Left ventricle myocardium superior (tissue), 1 donor: Measurements from ENCODE around the gene KLK15. TPM values are rescaled to one million over a fixed set of nuclear protein-coding genes. Genes with fewer than 3 reads are reported as not detected.

Experiments used
- ATAC-seq: fragments of 200-7000 bp; cut with Tn5 transposase; one replicate; pipeline ENCODE4 v1.9.1; 2020; ENCODE audit warnings: mild to moderate bottlenecking, moderate library complexity
- DNase-seq: peaks from one replicate; pipeline ENCODE4 v3.0.0-alpha.2; 2020
- intact Hi-C: fragments of 100-400 bp; cut with micrococcal nuclease; formaldehyde crosslinking; loops from one replicate; pipeline ENCODE4 v1.11.0; 2022
- total RNA-seq: library from RNA; stranded (reverse); fragmentation: NEBNext Ultra II Directional; extraction: Animal tissue kit (Norgen Biotek cat#: 25700); gene quantifications from one replicate; pipeline ENCODE4 v1.2.1, GENCODE V29; 2021
- donor health status: DM: no; HTN: yes; CAD: no; lungs with severe emphysema.

KLK15 gene
- total RNA-seq, 1 donor from 2014 or later: not detected

DNA sequence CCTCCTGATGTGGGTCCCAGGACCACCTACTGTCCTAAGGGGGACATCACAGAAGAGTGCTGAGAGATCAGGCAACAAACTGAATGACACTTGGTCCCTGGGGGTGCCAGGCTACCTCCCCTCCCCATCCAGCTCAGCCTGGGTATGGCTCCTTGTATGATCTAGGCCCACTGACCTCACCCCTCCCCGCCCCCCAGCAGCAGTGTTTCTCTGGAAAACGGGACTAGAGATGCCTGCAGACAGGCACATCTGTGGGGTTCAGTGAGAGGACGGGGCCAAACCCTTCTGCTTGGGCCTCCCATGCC, 33.9 kb downstream of the KLK15 start:
- ATAC-seq (no peak), DNase-seq (no peak)
- intact Hi-C loops: no loop called here

DNA sequence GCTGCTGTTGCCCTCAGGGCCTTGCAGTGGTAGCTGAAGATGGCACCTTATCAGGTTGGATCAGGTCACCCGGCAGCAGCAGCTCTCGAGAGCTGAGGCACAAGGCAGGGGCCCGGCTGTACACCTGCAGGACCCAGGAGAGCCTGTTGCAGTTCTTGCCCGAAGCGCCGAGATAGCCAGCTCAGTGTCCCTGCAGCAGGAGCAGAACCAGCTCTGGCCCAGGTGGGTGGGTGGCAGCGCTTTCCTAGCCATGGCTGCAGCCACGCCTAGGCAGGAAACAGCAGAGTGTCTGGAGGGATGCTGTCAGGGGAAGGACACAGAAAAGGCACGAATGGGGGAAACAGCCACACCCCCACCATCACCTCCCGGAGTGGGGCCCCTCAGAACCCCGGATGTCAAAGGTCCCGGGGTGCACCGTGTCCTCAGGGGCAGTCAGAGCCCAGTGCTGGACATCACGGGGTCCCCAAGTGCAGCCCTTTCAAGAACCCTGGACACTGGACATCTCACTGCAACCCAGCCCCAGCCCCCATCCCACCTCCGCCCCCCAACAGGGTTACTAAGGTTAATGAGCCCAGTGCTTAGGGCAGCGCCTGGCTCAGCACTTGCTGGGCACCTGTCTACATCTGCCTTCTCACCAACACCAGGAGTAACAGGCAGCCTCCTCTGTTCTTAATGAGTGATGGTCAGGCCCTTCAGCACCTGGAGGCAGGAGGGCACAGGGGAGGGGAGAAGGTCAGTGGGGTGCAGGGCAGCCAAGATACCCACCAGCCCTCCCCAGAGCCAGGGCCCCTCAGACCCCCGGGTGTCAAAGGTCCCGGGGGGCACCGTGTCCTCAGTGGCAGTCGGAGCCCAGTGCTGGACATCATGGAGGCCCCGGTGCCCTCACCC, 34.5 kb downstream of the KLK15 start:
- DNase-seq (no peak), ATAC-seq (no peak)
- intact Hi-C loops: no loop called here

DNA sequence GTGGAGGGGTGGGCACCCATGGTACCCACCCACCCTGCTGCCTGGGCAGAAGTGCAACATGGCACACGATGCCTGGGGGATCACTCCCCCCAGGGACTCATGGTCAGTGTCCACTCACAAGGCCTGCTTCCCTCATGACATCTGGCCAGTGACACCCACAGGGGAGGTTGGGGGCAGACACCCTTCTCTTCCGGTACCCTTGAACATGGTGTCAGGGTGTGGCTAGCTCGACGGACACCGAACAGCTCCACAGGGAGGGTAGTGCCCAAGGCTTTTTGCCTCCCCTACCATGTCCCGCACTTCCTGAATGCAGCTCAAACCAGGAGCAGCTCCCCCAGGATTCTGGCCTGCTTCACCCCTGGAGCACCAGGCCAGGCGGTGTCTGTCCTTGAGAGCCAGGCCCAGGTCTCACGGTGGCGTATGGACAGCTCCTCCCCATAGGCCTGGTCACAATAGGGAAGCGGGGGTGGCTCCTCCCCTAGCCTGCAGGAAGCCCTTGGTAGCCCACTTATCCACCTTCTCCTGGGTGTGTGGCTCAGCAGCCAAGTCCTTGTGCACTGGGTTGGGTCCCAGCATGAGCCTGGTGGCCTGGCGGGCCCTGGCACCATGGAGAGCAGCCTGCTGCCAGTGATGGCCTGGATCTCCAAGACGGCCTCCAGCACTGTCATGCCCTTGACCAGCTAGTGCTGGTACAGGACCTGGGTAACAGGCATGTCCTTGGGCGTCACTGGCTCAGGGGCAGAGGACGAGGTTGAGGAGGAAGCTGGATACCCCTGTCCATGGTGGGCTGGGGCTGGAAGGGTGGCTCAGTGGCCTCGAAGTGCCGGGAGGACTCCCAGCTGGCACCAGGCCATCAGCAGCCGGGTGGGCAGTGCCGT, 35.4 kb downstream of the KLK15 start:
- DNase-seq (no peak), ATAC-seq (no peak)
- intact Hi-C loops: no loop called here

DNA sequence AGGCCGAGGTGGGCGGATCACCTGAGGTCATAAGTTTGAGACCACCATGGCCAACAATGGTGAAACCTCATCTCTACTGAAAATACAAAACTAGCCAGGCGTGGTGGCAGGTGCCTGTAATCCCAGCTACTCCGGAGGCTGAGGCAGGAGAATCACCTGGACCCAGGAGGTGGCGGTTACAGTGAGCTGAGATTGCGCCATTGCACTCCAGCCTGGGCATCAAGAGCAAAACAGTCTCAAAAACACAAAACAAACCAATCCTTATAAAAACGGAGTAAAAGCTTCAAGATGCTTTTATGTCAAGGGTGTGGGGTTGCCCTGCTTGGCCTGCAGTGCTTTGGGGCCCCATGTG, 36.0 kb downstream of the KLK15 start:
- DNase-seq (no peak), ATAC-seq (no peak)
- intact Hi-C loops: no loop called here

DNA sequence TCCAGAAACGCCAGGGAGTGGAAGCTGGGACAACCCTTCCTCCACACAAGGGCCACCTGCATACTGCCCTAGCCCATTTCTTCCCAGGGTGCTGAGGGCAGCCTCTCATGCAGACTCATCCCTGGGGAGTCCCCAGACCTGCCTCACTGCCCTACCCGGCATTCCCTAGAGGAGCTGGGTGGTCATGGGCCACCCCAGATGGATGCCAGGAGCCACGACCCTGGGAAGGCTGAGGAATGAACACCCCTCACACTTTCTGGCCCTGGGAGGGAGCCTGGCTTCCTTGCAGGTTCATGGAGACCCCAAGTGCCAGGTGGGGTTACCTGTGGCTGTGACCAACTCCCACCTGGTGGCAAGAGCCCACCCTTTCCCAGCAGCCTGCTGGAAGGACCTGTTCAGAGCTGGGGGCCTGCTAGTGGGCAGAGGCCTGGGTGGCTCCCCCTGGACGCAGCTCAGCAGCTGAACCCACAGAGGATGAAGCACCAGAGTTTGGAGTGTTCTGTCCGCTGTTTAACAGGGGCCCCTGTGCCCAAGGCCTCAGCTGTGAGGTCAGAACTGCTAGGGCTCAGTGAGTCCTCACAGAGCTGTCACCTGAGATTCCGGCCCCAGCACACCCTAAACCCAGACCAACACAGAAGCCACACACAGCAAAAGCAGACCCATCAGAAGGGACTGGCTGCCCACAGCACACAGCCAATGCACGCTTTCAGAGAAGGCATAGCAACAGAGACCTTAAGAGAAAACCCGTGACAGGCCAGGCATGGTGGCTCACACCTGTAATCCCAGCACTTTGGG, 36.5 kb downstream of the KLK15 start:
- intact Hi-C loops: no loop called here
- no peak for DNase-seq
- ATAC-seq: no peak

DNA sequence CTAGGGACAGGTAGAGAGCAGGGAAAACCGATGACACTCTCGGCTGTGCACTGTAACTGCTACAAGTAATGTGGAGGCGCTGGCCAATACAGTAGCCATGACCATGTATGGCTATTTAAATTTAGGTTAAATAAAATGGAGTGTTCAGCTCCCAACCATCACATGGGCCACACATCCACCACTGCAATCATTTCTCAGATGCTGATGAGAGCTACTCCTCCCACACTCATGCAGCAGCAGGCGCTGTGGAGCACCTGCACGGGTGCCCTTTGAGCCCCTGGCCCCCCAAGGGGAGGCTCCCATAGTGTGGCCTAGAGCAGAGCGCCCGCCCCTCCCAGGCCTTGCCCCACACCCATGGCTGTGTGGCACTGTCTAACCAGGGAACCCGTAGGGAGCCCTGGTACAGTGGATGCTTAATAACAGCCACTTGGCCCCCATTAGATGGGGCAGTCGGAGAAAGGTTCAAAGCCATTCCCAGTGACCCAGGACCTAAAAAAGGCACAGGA, 37.2 kb downstream of the KLK15 start:
- no peak for ATAC-seq
- DNase-seq: no peak
- intact Hi-C loops: no loop called here

DNA sequence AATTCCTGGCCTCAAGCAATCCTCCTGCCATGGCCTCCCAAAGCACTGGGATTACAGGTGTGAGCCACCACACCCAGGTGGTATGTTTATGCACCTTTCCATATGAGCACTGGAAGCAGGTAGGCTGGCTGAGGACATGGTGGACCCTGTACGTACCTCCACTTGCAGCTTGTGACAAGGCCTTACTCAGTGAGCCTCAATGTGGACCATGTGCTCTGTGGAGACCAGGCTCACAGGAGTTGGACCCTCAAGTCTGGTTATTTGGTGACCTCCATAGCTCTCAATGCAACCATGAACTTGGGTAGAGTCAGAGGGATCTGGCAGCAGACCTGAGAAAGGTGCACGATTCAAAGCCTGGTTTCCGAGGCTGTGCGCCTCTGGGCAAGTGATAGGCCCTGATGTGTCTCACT, 37.7 kb downstream of the KLK15 start:
- intact Hi-C loops: no loop called here
- no peak for DNase-seq
- ATAC-seq: no peak

DNA sequence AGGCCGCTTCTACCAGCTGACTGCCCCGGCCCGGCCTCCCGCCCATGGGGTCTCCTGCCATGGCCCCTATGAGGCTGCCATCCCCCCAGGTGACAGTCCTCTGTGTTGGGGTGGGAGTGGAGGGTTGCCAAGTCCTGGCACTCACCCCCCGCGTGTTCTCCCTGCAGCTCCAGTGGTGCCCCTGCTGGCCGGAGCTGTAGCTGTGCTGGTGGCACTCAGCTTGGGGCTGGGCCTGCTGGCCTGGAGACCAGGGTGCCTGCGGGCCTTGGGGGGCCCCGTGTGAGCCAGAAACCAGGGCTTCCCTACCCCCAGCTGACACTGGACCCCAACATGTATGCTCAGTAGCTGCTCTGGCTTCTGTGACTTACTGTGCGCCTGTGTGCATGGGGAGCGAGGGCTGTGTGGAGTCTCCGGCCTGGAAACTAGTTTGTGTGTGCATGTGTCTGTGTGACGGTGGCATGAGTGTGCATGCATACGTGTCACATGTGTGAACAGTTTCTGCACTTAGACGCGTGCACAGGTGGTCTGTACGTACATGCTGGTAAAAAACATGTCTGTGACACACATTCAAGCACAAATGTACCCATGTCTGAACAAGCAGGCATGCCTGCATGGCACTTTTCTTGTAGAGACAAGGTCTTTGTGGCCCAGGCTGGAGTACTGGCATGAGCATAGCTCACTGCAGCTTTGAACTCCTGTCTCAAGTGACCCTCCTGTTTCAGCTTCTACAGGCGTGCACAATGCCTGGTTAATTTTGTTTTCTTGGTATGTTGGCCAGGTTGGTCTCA, 38.3 kb downstream of the KLK15 start:
- intact Hi-C loops: no loop called here
- no peak for DNase-seq
- ATAC-seq: no peak

DNA sequence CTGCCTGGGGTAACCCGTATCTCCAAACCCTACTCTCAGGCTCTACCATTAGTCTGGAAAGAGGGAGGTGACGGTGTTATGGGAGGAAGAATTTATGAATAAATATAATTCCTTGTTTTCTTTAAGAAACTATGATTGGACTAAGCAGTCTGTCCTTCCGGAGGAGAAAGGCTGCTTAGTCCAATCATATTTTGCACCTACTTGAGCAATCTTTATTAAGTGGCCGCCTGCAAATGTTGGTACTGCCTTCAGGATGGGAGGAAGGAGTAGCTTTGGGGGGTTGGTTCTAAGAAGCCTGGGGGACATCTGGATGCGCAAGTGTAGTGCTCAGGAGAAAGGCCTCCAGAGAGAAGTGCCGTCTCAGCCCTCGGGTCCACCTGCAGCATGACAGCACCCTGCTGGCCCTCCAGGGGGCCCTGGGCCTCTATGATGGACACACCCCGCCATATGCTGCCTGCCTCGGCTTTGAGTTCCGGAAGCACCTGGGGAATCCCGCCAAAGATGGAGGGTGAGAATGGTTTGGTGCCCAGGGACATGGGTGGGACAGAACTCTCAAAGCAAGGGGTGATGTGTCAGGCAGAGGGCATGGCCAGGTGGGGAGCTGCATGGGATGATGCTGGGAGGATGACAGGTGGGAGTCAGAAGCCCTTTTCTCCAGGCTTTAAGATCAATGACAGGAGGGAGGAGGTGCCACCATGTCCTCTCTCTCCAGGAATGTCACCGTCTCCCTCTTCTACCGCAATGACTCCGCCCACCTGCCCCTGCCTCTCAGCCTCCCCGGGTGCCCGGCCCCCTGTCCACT, 39.1 kb downstream of the KLK15 start:
- no peak for DNase-seq
- intact Hi-C loops: no loop called here
- ATAC-seq: no peak

DNA sequence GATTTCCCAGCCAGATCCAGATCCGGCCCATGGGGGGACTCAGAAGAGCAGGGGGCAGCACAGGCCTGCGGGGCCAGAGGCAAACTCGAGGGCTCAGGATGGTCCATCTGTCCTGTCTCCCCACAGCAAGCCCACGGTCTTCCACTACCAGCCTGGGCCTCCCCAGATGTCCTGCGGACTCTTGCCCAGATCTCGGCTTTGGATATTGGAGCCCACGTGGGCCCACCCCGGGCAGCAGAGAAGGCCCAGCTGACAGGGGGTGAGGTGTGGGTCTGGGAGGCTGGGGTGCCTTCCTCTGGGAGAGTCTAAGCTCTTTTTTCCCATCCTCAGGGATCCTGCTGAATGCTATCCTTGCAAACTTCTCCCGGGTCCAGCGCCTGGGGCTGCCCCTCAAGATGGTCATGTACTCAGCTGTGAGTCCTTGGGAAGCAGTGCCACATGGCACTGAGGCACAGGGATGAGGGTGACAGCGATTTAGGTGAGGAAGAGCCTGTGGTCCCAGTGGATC, 39.8 kb downstream of the KLK15 start:
- no peak for ATAC-seq
- DNase-seq: no peak
- intact Hi-C loops: no loop called here

DNA sequence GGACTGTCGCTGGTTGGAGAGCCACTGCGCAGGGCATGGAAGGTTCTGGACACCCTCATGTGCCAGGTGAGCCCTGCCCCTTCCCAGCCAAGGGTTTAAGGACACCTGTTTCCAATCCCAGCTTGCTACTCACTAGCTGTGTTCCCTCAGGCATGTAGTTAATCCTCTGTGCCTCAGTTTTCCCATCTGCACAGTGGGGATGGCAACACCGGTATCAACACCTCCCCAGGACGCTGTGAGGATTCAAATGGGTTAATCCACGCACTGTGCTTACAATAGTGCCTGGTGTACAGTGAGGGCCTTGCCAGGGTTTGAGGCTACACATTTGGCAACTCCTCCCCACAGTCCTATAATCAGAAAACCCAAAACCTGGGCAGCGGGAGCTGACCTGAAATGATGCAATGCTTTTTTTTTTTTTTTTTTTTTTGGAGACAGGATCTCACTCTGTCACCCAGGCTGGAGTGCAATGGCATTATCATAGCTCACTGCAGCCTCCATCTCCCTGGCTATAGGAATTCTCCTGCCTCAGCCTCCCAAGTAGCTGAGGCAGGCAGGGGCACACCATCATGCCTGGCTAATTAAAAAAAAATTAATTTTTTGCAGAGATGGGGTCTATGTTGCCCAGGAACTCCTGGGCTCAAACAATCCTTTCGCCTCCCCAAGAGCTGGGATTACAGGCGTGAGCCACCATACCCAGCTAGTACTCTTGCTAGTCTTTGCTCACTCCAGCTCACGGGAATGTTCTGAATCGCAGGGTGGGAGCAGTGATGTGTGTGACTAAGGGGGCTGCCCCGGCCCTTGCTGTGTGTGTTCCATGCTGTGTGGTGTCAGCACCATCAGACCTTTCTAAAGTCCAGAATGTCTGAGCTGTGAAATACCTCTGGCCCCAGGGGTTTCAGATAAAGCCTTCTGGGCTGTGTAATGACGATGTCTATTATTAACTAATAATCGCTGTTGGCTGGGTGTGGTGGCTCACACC, 40.8 kb downstream of the KLK15 start:
- intact Hi-C loops: no loop called here
- ATAC-seq (no peak), DNase-seq (no peak)

DNA sequence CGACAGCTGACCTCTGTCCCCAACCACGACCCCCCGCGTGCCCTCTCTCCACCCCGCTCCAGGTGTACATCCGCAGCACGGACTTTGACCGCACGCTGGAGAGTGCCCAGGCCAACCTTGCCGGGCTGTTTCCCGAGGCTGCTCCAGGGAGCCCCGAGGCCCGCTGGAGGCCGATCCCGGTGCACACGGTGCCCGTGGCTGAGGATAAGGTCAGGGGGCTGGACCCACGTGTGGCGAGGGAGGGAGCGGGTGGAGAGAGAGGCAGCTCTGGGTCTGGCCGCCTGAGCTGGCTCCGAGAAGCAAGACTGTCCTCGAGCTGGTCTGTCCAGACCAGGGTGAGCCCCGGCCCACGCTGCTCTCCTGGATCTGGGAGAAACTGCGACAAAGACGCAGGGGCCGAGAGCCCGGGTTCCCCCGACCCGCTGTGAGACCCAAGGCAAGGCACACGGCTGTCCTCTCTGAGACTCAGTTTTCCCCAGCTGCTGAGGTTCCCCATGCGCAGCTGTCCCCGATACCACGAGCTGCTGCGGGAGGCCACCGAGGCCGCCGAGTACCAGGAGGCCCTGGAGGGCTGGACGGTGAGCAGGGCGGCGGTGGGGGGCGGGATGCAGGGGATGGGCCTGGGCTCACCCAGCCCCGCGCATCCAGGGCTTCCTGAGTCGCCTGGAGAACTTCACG, 41.6 kb downstream of the KLK15 start:
- DNase-seq (no peak), ATAC-seq (no peak)
- intact Hi-C loops: no loop called here

DNA sequence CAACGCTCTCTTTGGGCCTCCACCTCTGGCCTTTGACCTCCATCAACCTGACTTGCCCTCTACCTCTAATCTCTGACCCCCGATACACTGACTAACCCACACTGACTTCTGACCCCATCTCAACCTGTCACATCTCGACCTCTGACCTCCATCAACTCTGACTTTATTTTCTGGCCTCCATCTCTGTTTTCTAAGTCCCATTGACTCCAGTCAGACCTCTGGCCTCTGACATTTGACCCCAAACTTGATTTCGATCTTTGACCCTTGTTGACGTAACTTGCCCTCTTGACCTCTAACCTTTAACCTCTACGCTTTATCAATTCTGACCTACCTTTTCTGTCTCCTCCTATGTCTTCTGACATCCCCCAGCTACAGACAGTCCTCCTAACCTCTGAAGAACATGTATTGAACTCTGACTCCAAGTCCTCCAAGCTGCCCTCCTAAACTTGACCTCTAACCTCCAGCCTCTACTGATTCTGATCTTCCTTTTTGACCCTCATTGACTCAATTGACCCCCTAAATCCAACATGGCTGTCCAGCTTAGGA, 42.4 kb downstream of the KLK15 start:
- DNase-seq (no peak), ATAC-seq (no peak)
- intact Hi-C loops: no loop called here

DNA sequence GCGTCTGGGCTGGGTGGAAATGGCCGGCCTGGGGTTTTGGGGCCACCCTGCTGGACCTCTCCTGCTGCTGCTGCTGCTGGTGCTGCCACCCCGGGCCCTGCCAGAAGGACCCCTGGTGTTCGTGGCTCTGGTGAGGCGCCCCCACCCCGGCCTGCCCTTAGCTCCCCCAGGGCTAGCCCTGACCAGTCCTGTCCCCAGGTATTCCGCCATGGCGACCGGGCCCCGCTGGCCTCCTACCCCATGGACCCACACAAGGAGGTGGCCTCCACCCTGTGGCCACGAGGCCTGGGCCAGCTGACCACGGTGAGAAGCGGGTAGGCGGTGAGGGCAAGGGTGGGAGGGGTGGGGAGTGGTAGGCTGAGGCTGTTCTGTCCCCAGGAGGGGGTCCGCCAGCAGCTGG, 43.0 kb downstream of the KLK15 start, which contains the start of gene ACP4:
TSS of gene ACP4 (plus strand) at position 20 of the 400 bp plus-strand sequence. CDS start at position 20, 0 bp downstream.
- ATAC-seq (no peak), DNase-seq (no peak)
- intact Hi-C loops: no loop called here

DNA sequence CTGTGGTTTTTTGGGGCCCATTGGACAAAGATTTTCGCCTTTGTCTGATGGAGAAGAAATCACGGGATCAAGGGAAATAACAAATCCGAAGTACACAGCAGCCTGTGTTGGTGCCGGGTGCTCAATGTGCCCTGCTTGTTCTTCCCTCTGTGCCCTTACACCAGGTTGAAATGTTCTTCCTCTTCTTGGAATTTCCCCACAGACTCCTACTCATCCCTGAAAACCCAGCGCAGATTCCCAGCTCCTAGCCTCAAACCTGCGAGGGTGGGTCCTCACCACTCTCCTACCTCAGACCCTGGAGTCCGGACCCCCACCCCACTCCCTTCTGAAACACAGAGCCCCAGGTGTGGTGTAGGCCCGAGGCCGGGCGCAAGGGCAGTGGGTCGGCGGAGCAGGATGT, 48.0 kb downstream of the KLK15 start:
- ATAC-seq (no peak), DNase-seq (no peak)
- intact Hi-C loops: no loop called here

DNA sequence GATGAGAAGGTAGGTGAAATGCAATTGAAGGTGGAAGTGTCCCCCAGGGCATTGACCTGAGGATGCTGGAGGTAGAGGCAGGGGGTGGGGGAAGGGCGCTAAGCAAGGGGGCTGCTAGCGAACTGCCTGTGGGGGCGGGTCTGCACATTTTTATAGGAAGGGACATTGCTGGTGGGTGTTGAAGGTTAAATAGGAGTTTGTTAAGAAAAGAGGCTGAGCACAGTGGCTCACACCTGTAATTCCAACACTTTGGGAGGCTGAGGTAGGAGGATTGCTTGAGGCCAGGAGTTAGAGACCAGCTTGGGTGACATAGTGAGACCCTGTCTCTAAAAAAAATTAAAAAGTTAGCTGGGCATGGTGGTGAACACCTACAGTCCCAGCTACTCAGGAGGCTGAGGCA, 48.7 kb downstream of the KLK15 start:
- ATAC-seq (no peak), DNase-seq (no peak)
- intact Hi-C loops: no loop called here
